Mucosa of rectum (tissue), 2 donors: ENCODE results near the gene ADGRA3.
"Not testable (repeated sequence)": the region's sequence is repeated elsewhere in the genome, so short reads cannot be mapped to it uniquely, and the experiment has no call there.

Experiments used
- H3K27ac ChIP-seq, 2 donors: one replicate each; pipeline ENCODE4 v1.7.0; 2013; ENCODE audit warnings: inconsistent platforms in 2 of 2, low read depth in 2 of 2, low read length in 2 of 2
- H3K27me3 ChIP-seq, 2 donors: one replicate each; pipeline ENCODE4 v1.7.0; 2013; ENCODE audit warnings: low read length in 2 of 2; ENCODE audit not compliant: control insufficient read depth in 2 of 2, insufficient read depth in 2 of 2
- H3K36me3 ChIP-seq, 2 donors: one replicate each; pipeline ENCODE4 v1.7.0; 2013; ENCODE audit warnings: low read length in 2 of 2; ENCODE audit not compliant: control insufficient read depth in 2 of 2, insufficient read depth in 2 of 2
- H3K4me1 ChIP-seq, 2 donors: one replicate each; pipeline ENCODE4 v1.7.0; 2013; ENCODE audit warnings: low read length in 2 of 2, mild to moderate bottlenecking in 1 of 2; ENCODE audit not compliant: control insufficient read depth in 2 of 2, insufficient read depth in 2 of 2
- H3K4me3 ChIP-seq, 2 donors: one replicate each; pipeline ENCODE4 v1.7.0; 2013; ENCODE audit warnings: low read length in 2 of 2
- H3K9ac ChIP-seq, 2 donors: one replicate each; pipeline ENCODE4 v1.7.0; 2013; ENCODE audit warnings: low read length in 2 of 2, low read depth in 1 of 2, mild to moderate bottlenecking in 1 of 2
- H3K9me3 ChIP-seq, 2 donors: one replicate each; pipeline ENCODE4 v1.7.0; 2013; ENCODE audit warnings: low read length in 2 of 2; ENCODE audit not compliant: control insufficient read depth in 2 of 2
- donor health status: healthy.
- donor health status: Normal muscosa, but diverticular disease.

ADGRA3 gene

DNA sequence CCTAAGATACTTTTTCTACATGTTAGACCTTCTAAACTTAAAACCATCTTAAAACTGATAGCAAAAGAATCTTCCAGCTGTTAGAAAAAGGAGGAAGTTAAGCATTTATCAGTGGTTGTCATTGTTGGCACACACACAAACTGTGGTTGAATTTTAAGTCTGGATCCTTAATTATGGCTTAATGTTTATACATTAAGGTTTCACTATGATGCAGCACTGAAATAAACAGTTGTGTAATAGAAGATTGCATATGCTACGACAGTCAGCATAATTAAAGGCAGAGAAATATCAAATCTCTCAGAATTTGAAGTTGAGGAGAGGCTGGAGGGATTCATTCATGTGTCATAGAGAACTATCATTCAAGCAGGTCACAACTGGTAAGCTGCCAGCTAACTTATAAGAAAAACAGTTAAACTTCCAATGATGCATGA, 32.3 kb downstream of the ADGRA3 start:
- Histone ChIP-seq H3K27ac (no peak overlapping the region), H3K36me3 (no peaks in the 10 kb centered on the region), H3K9ac (no peak overlapping the region), H3K27me3 (no peaks in the 10 kb centered on the region), H3K9me3 (no peaks in the 10 kb centered on the region), H3K4me3 (no peak overlapping the region), H3K4me1 (peaks cover 7 to 13% of the 10 kb centered on the region in 2 donors)

- Histone ChIP-seq H3K9me3 (no peaks in the 10 kb centered on the region), H3K36me3 (no peaks in the 10 kb centered on the region), H3K4me1 (peaks cover 7 to 13% of the 10 kb centered on the region in 2 donors), H3K27ac (no peak overlapping the region), H3K9ac (no peak overlapping the region), H3K4me3 (no peak overlapping the region), H3K27me3 (no peaks in the 10 kb centered on the region)
Observed at GRCh38 chr4:22482250-22483127, 33.4 kb downstream of the ADGRA3 start.

DNA sequence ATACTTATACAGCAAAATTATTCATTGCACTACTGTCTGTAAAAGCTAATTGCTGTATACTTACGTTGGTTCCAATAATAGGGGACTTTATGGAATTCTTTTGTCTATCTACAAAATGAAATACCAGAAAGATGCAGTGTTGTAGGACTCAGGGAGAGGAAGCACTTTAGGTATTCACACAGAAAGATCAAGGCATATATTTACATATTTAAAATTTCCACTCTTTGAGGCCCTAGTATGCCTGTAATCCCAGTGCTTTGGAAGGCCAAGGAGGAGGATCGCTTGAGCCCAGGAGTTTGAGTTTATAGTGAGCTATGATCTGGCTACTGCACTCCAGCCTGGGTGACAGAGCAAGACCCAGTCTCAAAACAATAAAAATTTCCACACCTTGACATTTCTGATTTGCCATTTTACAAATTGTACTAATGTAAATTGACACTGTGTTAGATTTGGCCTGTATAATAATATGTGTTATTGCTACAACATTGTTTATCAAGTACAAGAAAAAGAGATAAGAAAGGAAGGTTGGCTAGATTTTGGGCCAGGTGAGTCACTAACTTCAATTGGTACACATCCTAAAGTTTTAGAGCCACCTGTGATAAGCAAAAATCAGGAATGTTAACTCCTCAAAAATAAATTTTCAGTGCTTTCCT, 35.1 kb downstream of the ADGRA3 start:
- no peaks in the 10 kb centered on the region for H3K36me3 ChIP-seq
- peaks cover 7 to 15% of the 10 kb centered on the region in 2 donors for H3K4me1 ChIP-seq
- no peak overlapping the region for H3K9ac ChIP-seq
- no peak overlapping the region for H3K4me3 ChIP-seq
- no peaks in the 10 kb centered on the region for H3K9me3 ChIP-seq
- H3K27me3 ChIP-seq, result no peaks in the 10 kb centered on the region
- H3K27ac ChIP-seq, result no peak overlapping the region

DNA sequence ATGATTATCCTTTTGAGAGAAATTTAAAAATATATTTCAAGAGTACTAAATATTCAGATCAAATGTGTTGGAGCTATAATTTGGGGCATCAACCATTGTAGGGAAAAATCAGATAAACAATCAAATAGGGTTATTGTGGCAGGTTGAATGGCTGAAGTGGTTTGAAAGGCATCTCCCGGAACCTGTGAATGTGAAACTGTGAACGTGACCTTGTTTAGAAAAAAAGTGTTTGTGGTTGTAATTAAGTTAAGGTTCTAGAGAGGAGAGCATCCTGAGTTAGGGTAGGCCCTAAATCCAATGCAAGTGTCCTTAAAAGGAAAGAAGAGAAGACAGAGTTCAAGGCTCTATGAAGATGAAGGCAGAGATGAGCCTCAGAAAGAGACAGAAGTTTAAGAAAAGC, 37.4 kb downstream of the ADGRA3 start:
- no peaks in the 10 kb centered on the region for H3K36me3 ChIP-seq
- H3K27me3 ChIP-seq, result no peaks in the 10 kb centered on the region
- H3K27ac ChIP-seq, result no peak overlapping the region
- no peak overlapping the region for H3K4me3 ChIP-seq
- H3K9me3 ChIP-seq, result no peaks in the 10 kb centered on the region
- H3K4me1 ChIP-seq, result peaks cover 0 to 13% of the 10 kb centered on the region in 2 donors
- no peak overlapping the region for H3K9ac ChIP-seq

GRCh38 chr4:22477813-22478182, 38.1 kb downstream of the ADGRA3 start:
- Histone ChIP-seq H3K4me1 (peaks cover 0 to 11% of the 10 kb centered on the region in 2 donors), H3K27ac (peak overlapping the region in 1 of 2 donors; percentile 12)

GRCh38 chr4:22477136-22477812, 38.6 kb downstream of the ADGRA3 start:
- Histone ChIP-seq H3K27ac (peak overlapping the region in 1 of 2 donors; percentile 39), H3K9ac (peak overlapping the region in 1 of 2 donors; percentile 4), H3K4me3 (no peak overlapping the region), H3K36me3 (no peaks in the 10 kb centered on the region), H3K27me3 (no peaks in the 10 kb centered on the region), H3K9me3 (no peaks in the 10 kb centered on the region), H3K4me1 (peaks cover 0 to 11% of the 10 kb centered on the region in 2 donors)

More at GRCh38 chr4:22477813-22478182, 38.1 kb downstream of the ADGRA3 start:
- no peaks in the 10 kb centered on the region for H3K27me3 ChIP-seq
- H3K9me3 ChIP-seq, result no peaks in the 10 kb centered on the region
- H3K4me3 ChIP-seq, result no peak overlapping the region
- no peak overlapping the region for H3K9ac ChIP-seq
- no peaks in the 10 kb centered on the region for H3K36me3 ChIP-seq

GRCh38 chr4:22476011-22476410, 39.9 kb downstream of the ADGRA3 start:
- no peak overlapping the region for H3K4me3 ChIP-seq
- H3K9ac ChIP-seq, result no peak overlapping the region
- no peaks in the 10 kb centered on the region for H3K36me3 ChIP-seq
- H3K4me1 ChIP-seq, result peaks cover 0 to 11% of the 10 kb centered on the region in 2 donors
- no peak overlapping the region for H3K27ac ChIP-seq
- H3K9me3 ChIP-seq, result no peaks in the 10 kb centered on the region
- no peaks in the 10 kb centered on the region for H3K27me3 ChIP-seq

- not testable (repeated sequence) for H3K27me3 ChIP-seq
Observed at GRCh38 chr4:22475311-22475646, 40.6 kb downstream of the ADGRA3 start.

GRCh38 chr4:22474636-22475310, 41.1 kb downstream of the ADGRA3 start:
- no peak overlapping the region for H3K9ac ChIP-seq
- no peak overlapping the region for H3K4me3 ChIP-seq
- no peaks in the 10 kb centered on the region for H3K9me3 ChIP-seq
- no peak overlapping the region for H3K27ac ChIP-seq
- peaks cover 0 to 7% of the 10 kb centered on the region in 2 donors for H3K4me1 ChIP-seq
- H3K36me3 ChIP-seq, result peaks cover 0 to 3% of the 10 kb centered on the region in 2 donors
- no peaks in the 10 kb centered on the region for H3K27me3 ChIP-seq

More at GRCh38 chr4:22475311-22475646, 40.6 kb downstream of the ADGRA3 start:
- not testable (repeated sequence) for H3K9me3 ChIP-seq, H3K4me1 ChIP-seq, H3K4me3 ChIP-seq, H3K27ac ChIP-seq, H3K36me3 ChIP-seq, H3K9ac ChIP-seq
